Right lung (tissue), 5 donors: ENCODE measurements around the gene PCP4L1. TPM values are rescaled to one million over a fixed set of nuclear protein-coding genes. Genes with fewer than 3 reads are reported as not detected.
"Not testable (repeated sequence)": the region's sequence is repeated elsewhere in the genome, so short reads cannot be mapped to it uniquely, and the experiment has no call there.

ENCODE experiments used
- DNase-seq, 2 donors: peaks; one replicate each; pipeline ENCODE4 v3.0.0-alpha.2; 2013
- polyA plus RNA-seq, 5 donors: library from polyadenylated mRNA; unstranded; fragments of 120-200 nt; gene quantifications; one replicate each; pipeline versions ENCODE4 v1.2.1 to v1.2.3, GENCODE V29; 2013; ENCODE audit warnings: inconsistent platforms in 1 of 5, low replicate concordance in 1 of 5; ENCODE audit not compliant: insufficient read length in 5 of 5, insufficient read depth in 1 of 5

Gene PCP4L1
- polyA plus RNA-seq, 5 donors = 0.68 to 1.4 (median 0.91) TPM

GRCh38 chr1:161227196-161227871 lies 31.2 kb upstream of the PCP4L1 start:
- DNase-seq = peak in 1 of 2 donors; percentile 59

- no peak for DNase-seq
These were observed 30.5 kb upstream of the PCP4L1 start for GRCh38 chr1:161228032-161228431.

DNA sequence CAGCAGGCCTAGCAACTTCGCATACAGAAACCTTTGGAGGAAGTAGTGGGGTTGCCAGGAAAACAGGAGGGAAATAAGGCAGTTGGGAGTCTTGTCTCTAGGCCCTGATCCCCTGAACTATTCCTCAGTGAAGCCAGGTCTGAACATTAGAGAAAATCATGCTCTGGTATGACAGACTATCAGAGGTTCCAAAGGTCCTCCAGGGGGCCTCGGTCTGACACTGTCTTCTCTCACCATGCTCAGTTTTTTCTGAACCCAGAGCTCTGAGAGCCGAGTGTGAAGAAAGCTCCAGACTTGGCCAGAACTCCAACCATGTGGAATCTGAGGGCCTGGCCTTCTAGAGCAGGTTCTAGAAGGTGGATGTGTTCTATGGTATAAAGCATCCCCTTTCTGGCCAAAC lies 28.6 kb upstream of the PCP4L1 start:
- no peak for DNase-seq

DNA sequence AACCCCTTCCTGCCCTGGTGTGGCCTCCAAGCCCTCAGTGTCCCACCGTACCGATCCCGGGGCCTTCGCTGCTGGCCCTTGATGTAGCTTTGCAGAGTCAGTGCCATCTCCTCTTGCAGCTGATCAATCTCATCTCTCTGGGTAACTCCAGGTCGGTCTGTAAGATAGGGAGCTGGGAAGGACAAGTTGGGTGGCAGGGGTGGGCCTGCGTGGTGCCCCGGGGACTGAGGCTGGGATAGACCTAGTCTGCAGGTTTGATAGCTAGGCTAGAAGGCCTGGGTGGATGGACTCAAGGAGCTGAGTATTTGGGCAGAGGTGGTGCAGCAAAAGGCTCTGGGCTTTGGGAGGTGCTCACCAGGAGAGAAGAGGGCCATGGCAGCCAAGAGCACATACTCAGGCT lies 27.8 kb upstream of the PCP4L1 start:
- no peak for DNase-seq

DNA sequence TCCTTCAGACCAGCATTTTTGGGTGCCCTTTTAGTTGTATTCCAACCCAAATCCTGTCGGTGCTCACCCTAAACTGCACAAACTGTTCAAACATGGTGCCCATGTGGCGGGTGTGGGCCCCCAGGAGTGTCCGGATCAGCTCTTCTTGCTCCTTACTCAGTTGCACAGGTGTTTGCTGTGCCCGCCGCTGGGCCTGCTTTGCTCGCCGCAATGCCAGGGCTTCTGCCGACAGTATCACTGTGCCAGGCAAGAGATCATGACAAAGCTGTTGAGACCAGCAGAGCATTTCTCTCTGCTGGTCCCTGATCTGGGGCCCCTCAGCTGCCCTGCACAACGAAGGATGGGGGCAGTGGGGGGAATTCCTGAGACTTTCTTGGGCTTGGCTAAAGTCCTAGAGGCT lies 25.4 kb upstream of the PCP4L1 start:
- no peak for DNase-seq

DNA sequence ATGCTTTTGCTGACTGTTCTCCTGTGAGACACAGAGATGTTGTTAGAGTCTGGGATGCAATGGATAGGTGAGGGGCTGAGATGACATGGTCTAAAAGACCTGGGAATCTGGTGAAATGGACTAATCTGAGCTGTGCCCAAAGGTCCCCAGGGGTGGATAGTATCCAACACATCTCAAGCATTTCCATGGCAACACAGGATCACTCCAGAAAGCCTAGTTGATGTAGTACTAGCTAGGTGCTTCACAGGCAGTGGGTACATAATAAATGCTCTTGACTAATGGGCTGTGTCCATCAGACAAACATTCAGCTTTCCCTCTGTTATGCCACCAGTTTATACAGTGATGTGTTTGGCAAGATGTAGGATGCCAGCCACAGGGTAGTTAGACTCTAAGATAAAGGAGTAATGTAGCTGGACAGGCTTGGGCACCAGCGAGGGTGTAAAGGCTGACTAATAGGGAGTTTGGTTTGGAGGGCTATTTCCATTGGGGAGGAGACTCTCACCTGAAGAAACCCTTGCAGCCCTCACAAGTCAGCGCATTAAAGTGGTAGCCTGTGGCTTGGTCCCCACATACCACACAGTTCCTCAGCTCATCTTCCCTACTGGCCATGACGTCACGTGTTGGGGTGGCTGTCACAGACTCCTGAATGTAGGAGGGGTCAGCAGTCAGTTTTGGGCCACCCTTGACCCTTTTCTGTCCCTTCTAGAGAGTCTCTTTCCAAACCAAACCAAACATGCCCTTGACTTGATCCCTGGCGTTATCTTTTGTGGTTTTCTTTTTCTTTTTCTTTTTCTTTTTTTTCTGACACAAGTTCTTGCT lies 22.4 kb upstream of the PCP4L1 start:
- no peak for DNase-seq

GRCh38 chr1:161238039-161238473 lies 20.5 kb upstream of the PCP4L1 start, which contains the start of gene NR1I3:
Gene NR1I3 (minus strand): TSS chr1:161238203. CDS start chr1:161236565, 1,638 bp downstream.
- DNase-seq = no peak

DNA sequence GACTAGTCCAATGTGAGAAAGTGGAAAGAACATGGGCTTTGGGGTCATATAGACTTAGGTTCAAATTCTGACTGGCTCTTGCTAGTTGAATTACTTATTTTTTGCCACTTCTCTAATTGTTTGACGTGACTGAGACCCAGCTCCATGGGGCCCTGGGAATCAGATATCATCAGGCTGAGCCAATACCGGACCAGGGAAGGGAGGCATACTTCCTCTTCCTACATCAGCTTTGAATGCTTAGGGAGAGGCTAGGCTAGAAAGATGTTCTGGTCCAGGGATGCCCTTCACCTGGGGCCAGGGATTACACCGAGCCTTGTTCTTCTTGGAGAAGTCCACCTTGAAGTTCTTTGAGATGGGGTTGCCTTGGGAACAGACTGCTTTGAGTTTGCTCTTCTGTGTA lies 16.9 kb upstream of the PCP4L1 start:
- no peak for DNase-seq

DNA sequence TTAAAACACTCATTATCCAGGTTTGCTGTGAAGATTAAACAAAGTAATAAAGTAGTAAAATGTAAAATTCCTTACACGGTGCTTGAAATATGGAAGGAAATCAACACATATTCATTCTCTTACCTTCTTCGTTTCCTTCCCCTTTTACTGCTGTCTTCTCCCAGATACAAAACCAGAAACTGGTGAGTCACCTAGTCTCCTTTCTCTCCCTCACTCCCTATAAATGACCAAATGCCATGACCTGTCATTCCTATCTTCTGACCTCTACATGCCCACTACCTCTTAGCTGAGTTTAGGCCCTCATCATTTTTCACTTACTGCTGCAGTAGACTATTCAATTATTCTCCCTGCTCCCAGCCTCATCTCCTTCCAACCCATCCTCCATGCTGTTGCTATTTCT lies 16.2 kb upstream of the PCP4L1 start:
- no peak for DNase-seq

- no peak for DNase-seq
These were observed 13.7 kb upstream of the PCP4L1 start for GRCh38 chr1:161244888-161245287.

DNA sequence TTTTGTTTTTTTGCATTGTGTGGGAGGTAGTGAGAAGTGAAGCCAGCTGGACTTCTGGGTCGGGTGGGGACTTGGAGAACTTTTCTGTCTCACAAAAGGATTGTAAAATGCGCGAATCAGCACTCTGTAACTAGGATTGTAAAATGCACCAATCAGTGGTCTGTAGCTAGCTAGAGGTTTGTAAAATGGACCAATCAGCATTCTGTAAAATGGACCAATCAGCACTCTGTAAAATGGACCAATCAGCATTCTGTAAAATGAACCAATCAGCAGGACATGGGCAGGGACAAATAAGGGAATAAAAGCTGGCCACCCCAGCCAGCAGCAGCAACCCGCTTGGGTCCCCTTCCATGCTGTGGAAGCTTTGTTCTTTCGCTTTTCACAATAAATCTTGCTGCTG lies 8.4 kb upstream of the PCP4L1 start:
- not testable (repeated sequence) for DNase-seq

GRCh38 chr1:161250829-161251228 lies 7.7 kb upstream of the PCP4L1 start:
- DNase-seq = no peak

GRCh38 chr1:161251579-161251978 lies 7.0 kb upstream of the PCP4L1 start:
- no peak for DNase-seq

DNA sequence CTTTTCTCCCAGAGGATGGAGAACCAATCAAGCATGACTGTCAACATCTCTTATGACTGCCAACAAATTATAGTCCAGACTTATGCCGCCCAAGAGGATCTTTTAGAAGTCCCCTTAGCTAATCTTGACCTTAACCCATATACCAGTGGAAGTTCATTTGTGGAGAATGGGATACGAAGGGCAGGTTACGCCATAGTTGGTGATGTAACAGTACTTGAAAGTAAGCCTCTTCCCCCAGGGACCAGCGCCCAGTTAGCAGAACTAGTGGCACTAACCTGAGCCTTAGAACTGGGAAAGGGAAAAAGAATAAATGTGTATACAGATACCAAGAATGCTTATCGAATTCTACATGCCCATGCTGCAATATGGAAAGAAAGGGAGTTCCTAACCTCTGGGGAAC lies 3.2 kb upstream of the PCP4L1 start:
- DNase-seq = not testable (repeated sequence)

- DNase-seq = not testable (repeated sequence)
These were observed 2.5 kb upstream of the PCP4L1 start for GRCh38 chr1:161255955-161256520.

DNA sequence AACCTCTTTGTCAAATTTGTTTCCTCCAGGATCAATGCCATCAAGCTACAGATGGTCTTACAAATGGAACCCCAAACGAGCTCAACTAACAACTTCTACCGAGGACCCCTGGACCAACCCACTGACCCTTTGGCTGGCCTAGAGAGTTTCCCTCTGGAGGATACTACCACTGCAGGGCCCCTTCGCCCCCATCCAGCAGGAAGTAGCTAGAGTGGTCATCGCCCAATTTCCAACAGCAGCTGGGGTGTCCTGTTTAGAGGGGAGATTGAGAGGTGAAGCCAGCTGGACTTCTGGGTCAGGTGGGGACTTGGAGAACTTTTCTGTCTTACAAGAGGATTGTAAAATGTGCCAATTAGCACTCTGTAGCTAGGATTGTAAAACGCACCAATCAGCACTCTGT lies 1.4 kb upstream of the PCP4L1 start:
- DNase-seq = not testable (repeated sequence)

DNA sequence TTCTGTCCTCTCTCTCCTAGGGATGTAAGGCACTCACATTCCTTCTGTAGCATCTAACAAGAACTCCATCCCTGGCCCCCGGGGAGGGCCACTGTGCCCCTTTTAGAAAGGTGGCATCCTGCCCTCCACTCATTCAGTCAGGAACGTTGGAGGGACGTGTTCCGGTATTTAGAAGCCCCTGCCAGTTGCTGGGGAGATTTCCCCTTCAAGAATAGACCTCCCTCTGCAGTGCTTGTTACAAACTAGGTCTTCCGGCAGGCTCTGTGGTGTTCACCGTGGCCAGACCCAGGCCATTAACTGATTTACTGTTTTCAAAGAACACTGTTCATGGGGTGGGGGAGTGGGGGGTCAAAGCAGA lies 779 bp downstream of the PCP4L1 start:
- no peak for DNase-seq

- DNase-seq = no peak
These were observed 1.2 kb downstream of the PCP4L1 start for GRCh38 chr1:161259765-161260164.

DNA sequence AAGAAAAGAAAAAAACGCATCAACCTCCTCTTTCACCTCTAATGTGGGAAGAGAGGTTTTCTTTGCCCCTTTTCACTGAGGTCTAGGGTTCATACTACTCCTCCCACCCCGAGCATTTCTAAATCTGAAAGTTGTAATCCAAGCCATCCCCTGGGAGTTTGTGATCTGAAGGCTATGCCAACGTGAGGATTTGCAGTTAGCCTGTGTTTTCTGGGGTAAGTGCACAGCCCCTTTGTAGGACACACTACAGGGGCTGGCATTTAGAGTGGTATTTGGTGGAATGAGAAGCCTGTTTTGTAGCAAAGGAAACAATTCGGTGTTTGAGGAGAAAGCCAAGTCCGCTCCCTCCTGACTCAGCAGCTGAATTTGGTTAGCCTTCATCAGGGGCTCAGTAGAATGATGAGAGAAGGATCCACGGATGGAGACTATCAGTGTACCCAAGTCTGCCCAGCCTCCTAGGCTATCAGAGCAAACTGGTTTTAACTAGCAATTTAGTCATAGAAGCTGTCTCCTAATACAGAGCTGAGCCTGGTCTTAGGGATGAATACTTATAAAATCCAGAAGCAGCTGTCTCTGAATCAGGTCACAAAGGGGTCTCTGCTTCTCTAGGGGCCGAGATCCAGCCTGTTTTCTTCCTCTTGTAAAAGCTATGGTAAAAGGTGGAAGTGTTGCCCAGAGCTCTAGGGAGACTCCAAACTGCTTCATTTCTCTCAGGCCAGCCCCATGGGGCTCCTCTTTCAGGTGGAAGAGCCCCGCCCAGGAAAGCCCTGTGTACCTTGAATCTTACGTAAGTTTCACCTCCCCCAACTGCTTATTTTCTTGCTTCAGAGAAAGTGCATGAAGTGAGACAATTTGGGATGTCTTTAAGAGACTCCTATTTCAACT lies 2.1 kb downstream of the PCP4L1 start:
- no peak for DNase-seq

- DNase-seq = no peak
These were observed 3.0 kb downstream of the PCP4L1 start for GRCh38 chr1:161261261-161262235.

DNA sequence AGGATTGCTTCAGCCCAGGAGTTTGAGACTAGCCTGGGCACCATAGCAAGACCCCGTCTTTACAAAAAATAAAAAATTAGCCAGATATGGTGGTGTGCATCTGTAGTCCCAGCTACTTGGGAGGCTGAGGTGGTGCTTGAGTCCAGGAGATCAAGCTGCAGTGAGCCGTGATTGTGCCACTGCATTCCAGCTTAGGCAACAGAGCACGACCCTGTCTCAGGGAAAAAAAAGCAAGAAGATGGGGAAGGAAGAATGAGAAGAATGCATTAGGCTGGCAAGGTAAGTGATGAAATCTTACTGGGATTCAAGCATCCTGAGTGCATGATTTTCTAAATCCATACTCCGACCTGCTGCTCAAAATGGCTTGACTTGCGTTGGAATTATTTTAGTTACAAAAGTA lies 6.8 kb downstream of the PCP4L1 start:
- DNase-seq = no peak
